Colonic mucosa (tissue), 4 donors: ENCODE results near the gene GNAO1. TPM values are rescaled to one million over a fixed set of nuclear protein-coding genes. Genes with fewer than 3 reads are reported as not detected.
"Not testable (repeated sequence)": the region's sequence is repeated elsewhere in the genome, so short reads cannot be mapped to it uniquely, and the experiment has no call there.

Source experiments
- DNase-seq: peaks from one replicate; pipeline ENCODE4 v3.0.0-alpha.2; 2020
- H3K27ac ChIP-seq: fragments of 200-600 bp; one replicate; pipeline ENCODE4 v1.8.0; 2021
- H3K27me3 ChIP-seq: fragments of 200-600 bp; one replicate; pipeline ENCODE4 v1.8.0; 2021
- H3K36me3 ChIP-seq: fragments of 200-600 bp; one replicate; pipeline ENCODE4 v1.8.0; 2021
- H3K4me1 ChIP-seq: fragments of 200-600 bp; one replicate; pipeline ENCODE4 v1.8.0; 2021; ENCODE audit warnings: mild to moderate bottlenecking
- H3K4me3 ChIP-seq: fragments of 200-600 bp; one replicate; pipeline ENCODE4 v1.8.0; 2021
- H3K9ac ChIP-seq, 2 donors: one replicate each; pipeline ENCODE4 v1.7.0; 2013; ENCODE audit warnings: control low read depth in 2 of 2, low read depth in 2 of 2, low read length in 2 of 2
- H3K9me3 ChIP-seq: fragments of 200-600 bp; one replicate; pipeline ENCODE4 v1.8.0; 2021
- intact Hi-C: fragments of 100-400 bp; cut with DNase I; formaldehyde crosslinking; loops from one replicate; pipeline ENCODE4 v1.14.1; 2022
- total RNA-seq, 2 donors: library from RNA; stranded (reverse); fragmentation: NEBNext Ultra II Directional in 1 of 2; extraction: Animal tissue kit (Norgen Biotek cat#: 25700) in 1 of 2; gene quantifications; one replicate each; pipeline ENCODE4 v1.2.1, GENCODE V29; 2021
- TF ChIP-seq, protein P1 (sequence below): fragments of 200-600 bp; IDR thresholded peaks from one replicate; pipeline ENCODE4 v1.8.0; 2022; ENCODE audit warnings: antibody characterized with exemption, mild to moderate bottlenecking
- donor health status: healthy.
- donor health status: DM: no; HTN: no; CAD: no.
- donor health status: DM: no; HTN: no; CAD: no.

The GNAO1 gene
- total RNA-seq, 2 donors from 2014 or later: 1.7 to 10.8 TPM

GRCh38 chr16:56370185-56370874 is 179.0 kb downstream of the GNAO1 start:
- intact Hi-C loops: no loop called here
- H3K4me1 ChIP-seq: no peaks in the 10 kb centered on the region
- no peaks in the 10 kb centered on the region for H3K27me3 ChIP-seq
- no peak overlapping the region for H3K9ac ChIP-seq
- no peaks in the 10 kb centered on the region for H3K36me3 ChIP-seq
- no peak overlapping the region for H3K27ac ChIP-seq
- TF ChIP-seq, protein P1, sequence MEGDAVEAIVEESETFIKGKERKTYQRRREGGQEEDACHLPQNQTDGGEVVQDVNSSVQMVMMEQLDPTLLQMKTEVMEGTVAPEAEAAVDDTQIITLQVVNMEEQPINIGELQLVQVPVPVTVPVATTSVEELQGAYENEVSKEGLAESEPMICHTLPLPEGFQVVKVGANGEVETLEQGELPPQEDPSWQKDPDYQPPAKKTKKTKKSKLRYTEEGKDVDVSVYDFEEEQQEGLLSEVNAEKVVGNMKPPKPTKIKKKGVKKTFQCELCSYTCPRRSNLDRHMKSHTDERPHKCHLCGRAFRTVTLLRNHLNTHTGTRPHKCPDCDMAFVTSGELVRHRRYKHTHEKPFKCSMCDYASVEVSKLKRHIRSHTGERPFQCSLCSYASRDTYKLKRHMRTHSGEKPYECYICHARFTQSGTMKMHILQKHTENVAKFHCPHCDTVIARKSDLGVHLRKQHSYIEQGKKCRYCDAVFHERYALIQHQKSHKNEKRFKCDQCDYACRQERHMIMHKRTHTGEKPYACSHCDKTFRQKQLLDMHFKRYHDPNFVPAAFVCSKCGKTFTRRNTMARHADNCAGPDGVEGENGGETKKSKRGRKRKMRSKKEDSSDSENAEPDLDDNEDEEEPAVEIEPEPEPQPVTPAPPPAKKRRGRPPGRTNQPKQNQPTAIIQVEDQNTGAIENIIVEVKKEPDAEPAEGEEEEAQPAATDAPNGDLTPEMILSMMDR: no peak
- no peak for DNase-seq
- no peak overlapping the region for H3K4me3 ChIP-seq
- H3K9me3 ChIP-seq: no peaks in the 10 kb centered on the region

DNA sequence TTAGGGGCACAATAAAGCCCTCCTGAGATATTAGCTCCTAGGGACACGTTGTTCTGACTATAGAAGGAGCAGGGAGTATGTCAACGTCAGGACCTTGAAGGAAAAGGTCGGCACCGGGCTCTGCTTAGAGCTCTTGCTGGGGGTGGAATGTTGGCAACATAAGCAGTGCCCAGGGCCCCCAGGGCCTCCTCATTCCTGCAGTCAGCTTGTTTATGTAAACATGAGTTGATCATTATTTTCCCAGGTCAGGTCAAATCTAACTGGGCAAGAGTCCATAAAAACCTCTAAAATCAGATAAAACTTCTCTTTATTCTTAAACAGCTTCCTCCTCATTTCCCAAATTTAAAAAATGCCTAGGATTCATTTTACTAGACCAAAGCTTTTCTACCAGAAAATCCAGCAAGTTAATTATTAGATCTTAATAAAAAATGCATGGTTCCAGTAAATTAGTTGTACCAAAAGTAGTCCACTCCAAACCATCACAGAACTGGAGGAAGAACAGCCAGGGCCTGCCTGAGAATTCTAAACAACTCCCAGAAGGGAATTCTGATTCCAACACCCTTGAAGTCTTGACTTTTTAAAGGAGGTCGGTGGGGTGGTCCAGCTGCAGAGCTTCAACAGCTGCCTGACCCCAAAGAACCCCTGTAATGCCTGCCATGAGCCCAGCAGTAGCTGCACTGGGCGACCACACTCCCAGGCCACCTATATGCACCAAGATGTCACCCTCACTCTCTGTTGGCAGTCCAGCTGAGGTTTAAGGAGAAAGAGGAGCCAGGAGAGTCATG is 179.8 kb downstream of the GNAO1 start:
- intact Hi-C loops: no loop called here
- TF ChIP-seq, protein P1: no peak
- H3K4me3 ChIP-seq: no peak overlapping the region

GRCh38 chr16:56371660-56371937 is 180.3 kb downstream of the GNAO1 start:
- no peak overlapping the region for H3K9ac ChIP-seq

More for the DNA sequence above, 179.8 kb downstream of the GNAO1 start:
- Histone ChIP-seq H3K4me1 (no peaks in the 10 kb centered on the region), H3K27me3 (no peaks in the 10 kb centered on the region), H3K36me3 (no peaks in the 10 kb centered on the region), H3K27ac (no peak overlapping the region), H3K9me3 (no peaks in the 10 kb centered on the region), H3K9ac (no peak overlapping the region)
- DNase-seq: no peak

GRCh38 chr16:56372013-56372634 is 180.8 kb downstream of the GNAO1 start:
- H3K9me3 ChIP-seq: no peaks in the 10 kb centered on the region
- H3K27me3 ChIP-seq: no peaks in the 10 kb centered on the region
- H3K27ac ChIP-seq: no peak overlapping the region
- H3K36me3 ChIP-seq: no peaks in the 10 kb centered on the region
- no peak for DNase-seq
- no peaks in the 10 kb centered on the region for H3K4me1 ChIP-seq
- TF ChIP-seq, protein P1: no peak
- no peak overlapping the region for H3K4me3 ChIP-seq
- intact Hi-C loops: no loop called here
- H3K9ac ChIP-seq: no peak overlapping the region

More at GRCh38 chr16:56371660-56371937, 180.3 kb downstream of the GNAO1 start:
- H3K4me1 ChIP-seq: no peaks in the 10 kb centered on the region
- DNase-seq: no peak
- intact Hi-C loops: no loop called here
- H3K27ac ChIP-seq: no peak overlapping the region
- no peaks in the 10 kb centered on the region for H3K27me3 ChIP-seq
- no peak overlapping the region for H3K4me3 ChIP-seq
- TF ChIP-seq, protein P1: no peak
- H3K9me3 ChIP-seq: no peaks in the 10 kb centered on the region
- H3K36me3 ChIP-seq: no peaks in the 10 kb centered on the region

GRCh38 chr16:56373003-56373402 is 181.7 kb downstream of the GNAO1 start:
- Histone ChIP-seq H3K27ac (no peak overlapping the region), H3K4me1 (no peaks in the 10 kb centered on the region), H3K9me3 (no peaks in the 10 kb centered on the region), H3K27me3 (no peaks in the 10 kb centered on the region), H3K36me3 (no peaks in the 10 kb centered on the region), H3K4me3 (no peak overlapping the region), H3K9ac (no peak overlapping the region)
- TF ChIP-seq, protein P1: no peak
- no peak for DNase-seq
- intact Hi-C loops: no loop called here

DNA sequence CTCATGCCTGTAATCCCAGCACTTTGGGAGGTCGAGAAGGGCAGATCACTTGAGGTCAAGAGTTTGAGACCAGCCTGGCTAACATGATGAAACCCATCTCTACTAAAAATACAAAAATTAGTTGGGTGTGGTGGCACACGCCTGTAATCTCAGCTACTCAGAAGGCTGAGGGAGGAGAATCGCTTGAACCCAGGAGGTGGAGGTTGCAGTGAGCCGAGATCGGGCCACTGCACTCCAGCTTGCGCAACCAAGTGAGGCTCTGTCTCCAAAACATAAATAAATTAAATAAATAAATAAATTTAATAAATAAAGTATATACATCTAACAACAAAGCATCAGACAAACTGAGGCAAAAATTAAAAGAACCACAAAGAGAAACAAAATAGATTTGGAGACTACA is 184.5 kb downstream of the GNAO1 start:
- intact Hi-C loops, H3K27me3 ChIP-seq, H3K27ac ChIP-seq, H3K9me3 ChIP-seq, DNase-seq, H3K4me3 ChIP-seq, H3K9ac ChIP-seq, H3K36me3 ChIP-seq, H3K4me1 ChIP-seq: not testable (repeated sequence)

- H3K27me3 ChIP-seq, intact Hi-C loops, H3K27ac ChIP-seq, H3K4me3 ChIP-seq, DNase-seq, H3K4me1 ChIP-seq, H3K9me3 ChIP-seq, H3K9ac ChIP-seq: not testable (repeated sequence)
- peaks cover 11% of the 10 kb centered on the region for H3K36me3 ChIP-seq
These were observed 187.8 kb downstream of the GNAO1 start for GRCh38 chr16:56379044-56379443.

GRCh38 chr16:56380778-56381485 is 189.6 kb downstream of the GNAO1 start:
- intact Hi-C loops, H3K4me3 ChIP-seq, H3K27ac ChIP-seq, H3K9me3 ChIP-seq, H3K27me3 ChIP-seq, H3K4me1 ChIP-seq, H3K9ac ChIP-seq, DNase-seq: not testable (repeated sequence)
- peaks cover 11% of the 10 kb centered on the region for H3K36me3 ChIP-seq
